ENCODE measurements around the gene ACTL10. TPM values are rescaled to one million over a fixed set of nuclear protein-coding genes. Genes with fewer than 3 reads are reported as not detected.
A peak's percentile ranks its signal among the peaks of the same experiment; 100 is the strongest.
"Not testable (repeated sequence)": the region's sequence is repeated elsewhere in the genome, so short reads cannot be mapped to it uniquely, and the experiment has no call there.

The ACTL10 gene
- total and polyA plus RNA-seq, 7 donors = 0.04 to 0.74 (median 0.39) TPM; not detected in 1

DNA sequence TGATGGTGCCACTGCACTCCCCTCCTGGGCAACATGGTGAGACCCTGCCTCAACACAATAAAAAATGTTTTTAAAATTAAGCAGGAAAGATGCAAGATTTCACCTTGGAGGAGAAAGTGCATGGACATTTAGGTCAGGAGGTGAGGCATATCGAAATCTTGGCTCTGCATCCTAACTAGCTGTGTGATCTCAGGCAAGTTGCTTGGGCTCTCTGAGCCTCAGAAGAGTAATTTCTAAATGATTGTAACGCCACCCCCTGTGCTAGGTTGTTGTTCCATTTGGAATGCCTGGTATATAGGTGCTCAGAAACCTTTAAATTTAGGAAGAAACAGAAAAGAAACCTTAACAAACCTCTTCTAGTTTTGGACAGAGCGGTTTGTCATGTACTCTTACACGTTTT is 40.6 kb upstream of the ACTL10 start:
- Histone ChIP-seq H3K4me3 (no peak overlapping the region), H3K36me3 (ENCODE audit: insufficient read depth in 1 of 2, low read depth in 1 of 2) (peaks cover 2 to 82% of the 10 kb centered on the region in 2 donors), H3K27ac (no peak overlapping the region), H3K4me1 (no peaks in the 10 kb centered on the region), H3K27me3 (ENCODE audit: insufficient read depth in 3 of 3, low read length in 2 of 3) (no peaks in the 10 kb centered on the region), H3K9me3 (no peaks in the 10 kb centered on the region)
- DNase-seq (no peak), ATAC-seq (no peak)
- TF ChIP-seq, protein P1, sequence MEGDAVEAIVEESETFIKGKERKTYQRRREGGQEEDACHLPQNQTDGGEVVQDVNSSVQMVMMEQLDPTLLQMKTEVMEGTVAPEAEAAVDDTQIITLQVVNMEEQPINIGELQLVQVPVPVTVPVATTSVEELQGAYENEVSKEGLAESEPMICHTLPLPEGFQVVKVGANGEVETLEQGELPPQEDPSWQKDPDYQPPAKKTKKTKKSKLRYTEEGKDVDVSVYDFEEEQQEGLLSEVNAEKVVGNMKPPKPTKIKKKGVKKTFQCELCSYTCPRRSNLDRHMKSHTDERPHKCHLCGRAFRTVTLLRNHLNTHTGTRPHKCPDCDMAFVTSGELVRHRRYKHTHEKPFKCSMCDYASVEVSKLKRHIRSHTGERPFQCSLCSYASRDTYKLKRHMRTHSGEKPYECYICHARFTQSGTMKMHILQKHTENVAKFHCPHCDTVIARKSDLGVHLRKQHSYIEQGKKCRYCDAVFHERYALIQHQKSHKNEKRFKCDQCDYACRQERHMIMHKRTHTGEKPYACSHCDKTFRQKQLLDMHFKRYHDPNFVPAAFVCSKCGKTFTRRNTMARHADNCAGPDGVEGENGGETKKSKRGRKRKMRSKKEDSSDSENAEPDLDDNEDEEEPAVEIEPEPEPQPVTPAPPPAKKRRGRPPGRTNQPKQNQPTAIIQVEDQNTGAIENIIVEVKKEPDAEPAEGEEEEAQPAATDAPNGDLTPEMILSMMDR (IDR thresholded peaks at IDR 0.05) = no peak
- intact Hi-C loops (cut with DNase I) = no loop called here
- WGBS, 3 donors = 96 to 98% (median 96%) methylated on average over 4 of the region's 4 CpGs

DNA sequence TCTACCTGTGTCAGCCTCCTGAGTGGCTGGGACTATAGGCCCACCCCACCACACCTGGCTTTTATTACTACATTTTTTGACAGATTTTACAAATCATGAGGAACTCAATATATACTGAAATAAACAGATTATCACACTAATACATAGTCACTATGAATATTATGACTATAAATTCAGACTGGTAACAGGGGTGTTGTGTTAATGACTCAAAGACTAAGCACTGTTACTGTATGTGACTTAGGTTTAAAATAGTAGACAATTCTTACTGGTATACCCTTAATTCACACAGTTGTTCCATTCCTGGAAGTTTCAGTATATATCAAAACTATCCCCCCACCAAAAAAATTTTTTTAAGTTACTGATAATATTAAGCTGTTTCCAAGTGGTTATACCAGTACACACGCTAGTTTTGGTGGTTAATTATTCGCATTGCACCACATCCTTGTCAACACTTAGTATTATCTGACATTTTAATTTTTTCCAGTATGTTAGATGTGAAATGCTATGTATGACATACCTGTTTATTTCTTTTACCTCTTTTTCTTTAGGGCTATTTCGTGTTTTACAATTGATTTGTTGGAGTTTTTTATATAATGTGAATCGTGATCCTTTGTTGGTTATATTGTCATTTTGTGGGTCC is 39.0 kb upstream of the ACTL10 start:
- no peaks in the 10 kb centered on the region for H3K4me1 ChIP-seq
- peaks cover 2 to 94% of the 10 kb centered on the region in 2 donors for H3K36me3 ChIP-seq (ENCODE audit: insufficient read depth in 1 of 2, low read depth in 1 of 2)
- DNase-seq (no peak), ATAC-seq (no peak)
- H3K4me3 ChIP-seq = no peak overlapping the region
- WGBS, 3 donors = 97 to 100% (median 99%) methylated on average over 4 of the region's 4 CpGs
- TF ChIP-seq, protein P1 (IDR thresholded peaks at IDR 0.05) = no peak
- no peak overlapping the region for H3K27ac ChIP-seq
- intact Hi-C loops (cut with DNase I) = no loop called here
- H3K9me3 ChIP-seq = no peaks in the 10 kb centered on the region
- H3K27me3 ChIP-seq (ENCODE audit: insufficient read depth in 3 of 3, low read length in 2 of 3) = no peaks in the 10 kb centered on the region

DNA sequence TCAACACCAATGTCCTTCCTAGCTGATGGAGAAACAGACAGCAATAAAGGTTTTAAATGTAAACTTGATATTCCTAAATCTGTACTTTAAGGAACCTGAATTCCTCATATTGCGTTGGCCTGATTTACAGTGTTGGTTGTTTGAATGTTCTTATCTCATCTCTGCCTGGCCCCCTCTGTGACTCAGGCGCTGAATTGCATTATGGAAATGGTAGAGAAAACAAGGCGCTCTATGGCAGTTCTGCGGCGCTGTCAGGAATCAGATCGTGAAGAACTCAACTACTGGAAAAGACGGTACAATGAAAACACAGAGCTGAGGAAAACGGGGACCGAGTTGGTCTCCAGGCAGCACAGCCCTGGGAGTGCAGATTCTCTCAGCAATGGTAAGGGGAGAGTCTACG is 37.2 kb upstream of the ACTL10 start:
- intact Hi-C loops (cut with DNase I) = no loop called here
- Histone ChIP-seq H3K9me3 (no peaks in the 10 kb centered on the region), H3K27ac (no peak overlapping the region), H3K4me3 (no peak overlapping the region), H3K36me3 (ENCODE audit: insufficient read depth in 1 of 2, low read depth in 1 of 2) (peaks cover 2 to 87% of the 10 kb centered on the region in 2 donors), H3K27me3 (ENCODE audit: insufficient read depth in 3 of 3, low read length in 2 of 3) (no peaks in the 10 kb centered on the region), H3K4me1 (no peaks in the 10 kb centered on the region)
- TF ChIP-seq, protein P1 (IDR thresholded peaks at IDR 0.05) = no peak
- no peak for DNase-seq
- WGBS, 3 donors = 95 to 96% (median 96%) methylated on average over 10 of the region's 10 CpGs
- no peak for ATAC-seq

DNA sequence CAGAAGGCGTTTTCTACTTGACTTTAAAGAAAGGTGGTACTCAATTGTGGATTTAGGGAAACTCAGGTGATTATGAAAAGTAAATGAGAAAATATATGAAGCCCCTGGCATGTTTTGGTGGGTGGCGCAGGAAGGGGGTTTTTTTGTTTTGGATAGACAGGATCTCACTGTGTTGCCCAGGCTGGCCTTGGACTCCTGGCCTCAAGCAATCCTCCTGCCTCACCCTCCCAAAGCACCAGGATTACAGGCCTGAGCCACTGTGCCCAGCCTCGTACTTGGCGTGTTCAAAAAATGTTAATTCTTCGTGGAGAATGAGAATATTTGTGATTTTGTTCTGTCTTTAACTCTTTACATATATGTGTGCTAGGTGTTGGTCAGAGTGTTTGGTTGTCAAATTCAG is 36.8 kb upstream of the ACTL10 start:
- peaks cover 2 to 82% of the 10 kb centered on the region in 2 donors for H3K36me3 ChIP-seq (ENCODE audit: insufficient read depth in 1 of 2, low read depth in 1 of 2)
- no peak for DNase-seq
- H3K9me3 ChIP-seq = no peaks in the 10 kb centered on the region
- H3K4me3 ChIP-seq = no peak overlapping the region
- no peak overlapping the region for H3K27ac ChIP-seq
- intact Hi-C loops (cut with DNase I) = no loop called here
- H3K27me3 ChIP-seq (ENCODE audit: insufficient read depth in 3 of 3, low read length in 2 of 3) = no peaks in the 10 kb centered on the region
- ATAC-seq = no peak
- TF ChIP-seq, protein P1 (IDR thresholded peaks at IDR 0.05) = no peak
- no peaks in the 10 kb centered on the region for H3K4me1 ChIP-seq
- 84 to 88% (median 87%) methylated on average over 5 of the region's 5 CpGs for WGBS, 3 donors

DNA sequence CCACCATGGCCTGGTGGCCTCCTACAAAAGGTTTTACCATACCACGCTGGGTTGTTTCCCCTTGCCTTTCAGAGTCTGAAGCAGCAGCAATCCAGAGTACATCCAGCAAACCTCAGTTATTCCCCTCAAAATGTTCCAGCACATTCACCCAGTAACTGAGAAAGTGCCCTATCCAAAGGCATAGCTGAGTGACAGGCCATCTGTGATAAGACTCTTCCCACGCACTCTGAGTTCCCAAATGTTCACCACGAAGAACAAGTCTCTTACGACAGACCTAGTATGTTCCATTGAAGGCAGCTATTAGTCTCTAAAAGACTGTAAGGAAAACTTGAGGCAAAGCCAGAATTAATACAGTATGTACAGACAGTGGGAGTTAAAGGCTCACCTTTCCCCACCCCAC is 36.2 kb upstream of the ACTL10 start:
- WGBS, 3 donors = 67 to 93% (median 76%) methylated on average over 4 of the region's 4 CpGs
- Histone ChIP-seq H3K4me3 (no peak overlapping the region), H3K36me3 (ENCODE audit: insufficient read depth in 1 of 2, low read depth in 1 of 2) (peaks cover 2 to 77% of the 10 kb centered on the region in 2 donors), H3K27me3 (ENCODE audit: insufficient read depth in 3 of 3, low read length in 2 of 3) (no peaks in the 10 kb centered on the region), H3K4me1 (no peaks in the 10 kb centered on the region), H3K9me3 (no peaks in the 10 kb centered on the region), H3K27ac (no peak overlapping the region)
- intact Hi-C loops (cut with DNase I) = no loop called here
- no peak for DNase-seq
- TF ChIP-seq, protein P1 (IDR thresholded peaks at IDR 0.05) = no peak
- no peak for ATAC-seq

DNA sequence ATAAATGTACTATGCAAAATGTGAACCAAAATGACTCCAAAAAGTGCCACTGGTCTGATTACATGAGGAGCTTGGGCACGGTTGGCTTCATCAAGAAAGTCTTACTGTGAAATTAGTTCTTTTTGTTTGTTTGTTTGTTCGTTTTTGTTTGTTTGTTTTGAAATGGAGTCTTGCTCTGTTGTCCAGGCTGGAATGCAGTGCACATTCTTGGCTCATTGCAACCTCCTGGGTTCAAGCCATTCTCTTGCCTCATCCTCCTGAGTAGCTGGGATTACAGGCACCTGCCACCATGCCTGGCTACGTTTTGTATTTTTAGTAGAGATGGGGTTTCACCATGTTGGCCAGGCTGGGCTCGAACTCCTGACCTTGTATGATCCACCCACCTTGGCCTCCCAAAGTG is 34.8 kb upstream of the ACTL10 start:
- intact Hi-C loops (cut with DNase I); H3K27me3 ChIP-seq (ENCODE audit: insufficient read depth in 3 of 3, low read length in 2 of 3); DNase-seq; H3K4me3 ChIP-seq; H3K9me3 ChIP-seq; H3K27ac ChIP-seq; H3K4me1 ChIP-seq: not testable (repeated sequence)
- 41 to 47% (median 46%) methylated on average over 4 of the region's 4 CpGs for WGBS, 3 donors
- ATAC-seq = peak in 3 of 4 donors; percentile 55 to 64 (median 59)
- peaks cover 6 to 76% of the 10 kb centered on the region in 2 donors for H3K36me3 ChIP-seq (ENCODE audit: insufficient read depth in 1 of 2, low read depth in 1 of 2)

All from psoas muscle (tissue), 8 donors.